Fibroblast of skin of abdomen (primary cell): ENCODE data around the gene SLC13A3.

Source experiments
- DNase-seq: peaks from one replicate; pipeline ENCODE4 v3.0.0-alpha.2; 2013

SLC13A3 gene

DNA sequence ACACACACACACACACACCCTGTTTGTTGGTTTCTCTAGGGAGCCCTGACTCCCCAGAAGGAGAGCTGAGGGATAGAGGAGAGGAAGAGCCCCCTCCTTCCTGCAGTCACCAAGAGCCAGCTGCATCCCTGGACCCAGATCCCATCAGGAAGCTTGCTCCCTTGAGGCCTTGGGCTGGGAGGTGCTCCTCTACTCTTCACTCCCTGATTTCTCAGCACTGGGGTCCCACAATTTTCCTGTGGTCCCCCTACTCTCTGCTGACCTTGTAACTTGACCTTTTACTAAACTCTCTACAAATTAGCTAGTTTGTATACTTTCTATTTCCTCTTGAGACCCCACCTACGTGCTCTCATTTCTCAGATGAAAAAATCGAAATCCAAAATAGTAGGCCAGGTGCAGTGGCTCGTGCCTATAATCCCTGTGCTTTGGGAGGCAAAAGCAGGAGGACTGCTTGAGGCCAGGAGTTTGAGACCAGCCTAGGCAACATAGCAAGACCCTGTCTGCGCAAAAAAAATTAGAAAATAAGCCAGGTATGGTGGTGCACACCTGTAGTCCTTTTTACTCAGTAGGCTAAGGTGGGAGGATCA is 95.8 kb downstream of the SLC13A3 start:
- DNase-seq: no peak

DNA sequence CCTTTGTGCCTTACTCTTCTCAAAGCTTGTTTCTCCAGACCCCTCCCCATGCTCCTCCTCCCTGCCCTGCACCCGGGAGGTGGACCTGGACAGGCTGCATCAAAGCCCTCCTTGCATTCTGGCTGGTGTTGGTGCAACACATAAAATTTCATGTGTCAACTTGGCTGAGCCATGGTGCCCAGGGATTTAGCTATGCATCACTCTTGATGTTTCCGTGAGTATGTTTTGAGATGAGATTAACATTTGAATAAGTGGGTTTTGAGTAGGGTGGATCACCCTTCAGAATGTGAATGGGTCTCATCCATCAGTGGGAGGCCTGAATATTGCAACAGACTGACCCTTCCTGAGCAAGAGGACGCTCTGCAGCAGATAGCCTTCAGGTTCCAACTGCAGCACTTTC is 96.4 kb downstream of the SLC13A3 start:
- DNase-seq: no peak

DNA sequence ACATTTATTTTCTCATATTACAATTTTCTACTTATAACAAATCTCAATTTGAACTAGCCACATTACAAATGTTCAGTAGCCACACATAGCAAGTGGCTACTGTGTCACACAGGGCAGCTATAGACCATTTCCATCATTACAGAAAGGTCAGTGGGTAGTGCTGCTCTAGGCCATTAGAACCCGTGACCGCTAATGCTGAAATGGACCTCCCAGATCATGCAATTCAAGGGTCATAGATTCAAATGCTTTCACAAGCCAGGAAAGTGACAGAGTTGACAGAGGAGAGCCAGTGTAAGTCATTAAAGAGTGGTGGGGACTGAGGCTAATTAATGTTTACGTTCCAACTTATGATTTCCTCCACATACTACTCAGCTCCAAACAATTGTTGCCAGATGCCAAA is 97.3 kb downstream of the SLC13A3 start:
- DNase-seq: no peak

DNA sequence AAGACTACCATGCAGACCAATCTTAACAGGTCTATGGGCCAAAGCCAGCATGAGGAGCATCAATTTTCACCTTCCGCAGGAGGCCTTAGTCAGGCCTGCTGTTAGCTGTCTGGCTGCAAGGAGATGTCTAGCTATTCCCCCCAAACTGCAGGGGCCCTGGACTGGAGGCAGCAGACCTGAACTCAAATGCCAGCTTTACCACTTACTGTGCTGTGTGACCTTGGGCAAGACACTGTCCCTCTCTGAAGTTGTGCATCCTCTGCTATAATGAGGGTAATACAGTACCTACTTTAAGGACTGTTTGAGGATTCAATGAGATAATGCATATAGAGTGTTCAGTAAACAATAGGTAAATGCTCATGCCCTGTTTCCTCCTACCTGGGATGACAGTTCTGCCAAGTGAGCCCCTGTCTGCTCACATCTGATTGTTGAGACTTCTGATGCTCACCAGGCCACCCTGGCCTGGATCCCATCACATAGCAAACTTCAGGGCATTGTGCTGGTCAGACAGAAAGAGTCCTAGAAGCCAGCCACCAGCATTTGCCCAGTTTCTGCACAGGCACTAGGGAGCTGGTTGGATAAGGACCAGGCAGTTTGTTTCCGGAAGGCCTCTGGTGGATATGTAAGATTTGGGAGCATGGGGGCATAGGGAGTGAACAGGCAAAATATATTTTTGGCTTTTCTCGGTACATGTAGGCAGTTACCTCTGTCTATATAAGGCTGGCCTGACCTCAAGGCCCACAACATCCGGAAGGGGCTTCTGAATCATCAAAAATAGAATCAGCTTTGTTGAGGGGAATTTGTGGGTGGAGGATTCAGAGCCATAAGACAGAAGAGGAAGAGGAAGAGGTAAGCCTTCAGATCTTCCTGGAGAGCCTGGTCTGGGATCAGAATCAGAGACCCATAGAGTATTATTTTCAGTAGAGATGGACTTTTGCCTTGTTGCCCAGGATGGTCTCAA is 98.5 kb downstream of the SLC13A3 start:
- DNase-seq: no peak

DNA sequence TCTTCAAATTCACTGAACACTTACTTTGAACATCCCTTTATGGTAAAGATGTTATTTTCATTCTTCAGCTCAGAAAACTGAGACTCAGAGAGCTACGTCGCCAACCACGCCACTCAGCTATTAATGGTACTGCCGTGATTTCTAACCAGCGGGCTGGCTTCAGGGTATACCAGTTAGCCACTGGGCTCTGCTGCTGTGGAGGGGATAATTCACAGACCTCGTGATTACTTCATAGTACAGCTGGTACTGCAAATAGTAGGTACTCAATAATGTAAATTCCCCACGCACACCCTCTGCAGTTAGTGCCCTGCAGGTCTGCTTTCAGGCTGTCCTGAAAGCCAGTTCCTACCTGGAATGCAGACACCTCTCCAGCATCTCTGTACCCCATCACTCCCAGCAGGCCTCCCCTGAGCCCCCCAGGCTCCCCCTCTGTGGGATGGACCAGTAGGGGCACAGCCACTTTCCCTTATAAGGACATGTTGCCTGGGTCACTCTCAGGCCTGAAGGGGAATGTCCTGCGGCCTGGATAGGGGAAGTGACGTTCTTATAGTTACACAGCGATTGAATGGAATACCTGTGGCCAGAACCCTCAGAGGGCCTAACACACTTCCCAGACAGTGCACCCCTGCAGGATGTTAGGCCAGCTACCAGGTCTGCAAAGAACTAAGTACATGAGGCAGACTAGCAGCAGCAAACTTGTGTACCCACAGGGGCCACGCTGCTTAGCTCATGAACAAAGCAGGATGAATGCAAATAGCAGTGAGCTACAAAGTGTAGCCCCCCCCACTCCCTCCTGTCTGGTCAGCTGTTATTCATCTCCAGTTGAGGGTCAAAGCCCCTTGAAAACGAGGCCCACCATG is 99.5 kb downstream of the SLC13A3 start:
- DNase-seq: no peak

DNA sequence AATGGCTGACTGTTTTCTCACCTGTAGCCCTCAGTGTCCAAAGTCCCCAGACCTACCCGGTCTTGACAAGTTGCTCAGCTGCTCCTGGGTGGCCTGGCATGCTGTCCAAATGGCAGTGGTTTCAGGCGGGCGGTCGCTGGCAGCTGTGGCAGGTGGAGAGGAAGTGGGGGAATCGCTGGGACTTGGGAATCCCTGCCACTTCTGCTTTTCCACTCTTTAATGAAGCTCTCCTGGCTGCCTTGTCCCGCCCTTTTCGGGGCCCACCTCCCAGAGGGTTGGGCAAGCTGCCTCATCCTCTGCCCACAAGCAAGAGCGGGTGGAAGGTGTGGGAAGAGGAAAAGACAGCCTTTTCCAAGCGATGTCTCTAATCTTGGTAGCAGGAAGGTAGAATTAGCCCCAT is 100.8 kb downstream of the SLC13A3 start, which contains the start of gene OCSTAMP:
Gene OCSTAMP, minus strand, starts transcription at position 194 of the 400 bp plus-strand sequence. Its CDS starts 94 bp downstream, at position 100.
- no peak for DNase-seq

DNA sequence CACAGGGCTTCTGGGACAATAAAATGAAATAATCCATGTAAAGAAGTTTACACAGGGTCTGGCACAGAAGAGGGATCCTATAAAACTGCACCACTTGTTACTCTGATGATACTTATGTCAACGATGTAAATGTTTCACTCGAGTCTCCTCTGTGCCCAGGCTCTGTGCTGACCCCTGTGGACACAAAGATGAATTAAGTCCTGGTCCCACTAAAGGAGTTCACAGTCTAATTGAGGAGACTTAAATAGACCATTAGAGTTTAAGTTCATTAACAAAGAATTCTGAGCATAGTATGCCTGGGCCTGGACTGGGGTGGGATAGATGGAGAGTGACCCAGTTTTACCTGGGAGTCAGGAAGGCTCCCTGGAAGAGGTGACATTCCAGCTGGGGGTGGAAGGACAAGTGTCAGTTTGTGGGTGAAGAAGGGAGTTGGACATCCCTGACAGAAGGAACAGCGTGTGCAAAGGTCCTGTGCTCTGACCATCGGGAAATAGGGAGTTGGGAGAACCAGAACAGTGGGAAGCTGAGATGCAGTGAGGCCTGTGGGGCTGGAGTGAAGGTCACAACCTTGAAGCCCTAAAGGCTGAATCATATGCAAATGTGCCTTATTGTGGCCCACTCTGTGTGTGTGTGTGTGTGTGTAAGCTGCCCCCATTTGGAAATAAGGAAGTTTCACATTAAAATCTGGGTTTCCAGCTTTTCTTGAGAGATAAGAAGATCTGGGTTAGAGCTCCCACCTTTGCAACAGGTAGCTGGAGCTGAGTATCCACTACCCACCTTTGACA is 101.9 kb downstream of the SLC13A3 start:
- DNase-seq: no peak

DNA sequence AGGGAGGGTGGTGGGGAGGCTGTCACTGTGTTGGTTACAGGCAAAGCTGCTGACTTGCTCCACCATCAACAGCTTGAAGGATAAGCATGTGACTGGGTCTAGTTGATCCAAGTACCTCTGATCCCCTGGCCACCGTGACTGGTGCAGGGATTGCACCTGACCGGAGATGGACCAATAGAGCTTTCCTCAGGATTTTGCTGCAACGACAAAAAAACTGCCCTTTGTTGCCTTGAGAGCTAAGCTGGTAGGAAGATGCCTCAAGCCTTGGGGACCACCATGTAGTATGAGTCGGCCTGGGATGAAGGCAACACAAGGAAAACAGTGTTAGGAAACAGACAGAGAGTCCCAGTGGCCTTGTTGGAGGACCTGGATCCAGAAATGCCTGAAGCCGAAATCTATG is 102.6 kb downstream of the SLC13A3 start:
- no peak for DNase-seq

DNA sequence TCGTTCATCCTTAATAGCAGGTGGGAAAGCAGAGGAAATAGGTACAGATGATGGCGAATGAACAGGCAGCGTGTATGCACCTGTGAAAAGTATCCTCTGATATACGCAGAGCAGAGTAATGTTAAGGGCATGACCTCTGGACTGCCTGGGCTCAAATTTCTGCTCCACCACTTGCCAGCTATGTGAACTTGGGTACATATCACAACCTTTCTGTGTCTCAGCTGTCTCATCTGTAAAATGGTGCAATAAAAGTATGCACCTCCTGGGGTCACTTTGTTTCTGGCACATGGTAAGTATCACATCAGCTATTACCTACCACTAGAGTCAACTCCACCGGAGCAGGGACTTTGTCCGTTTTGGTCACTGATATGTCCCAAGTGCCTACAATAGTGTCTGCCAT is 103.3 kb downstream of the SLC13A3 start:
- DNase-seq: no peak

DNA sequence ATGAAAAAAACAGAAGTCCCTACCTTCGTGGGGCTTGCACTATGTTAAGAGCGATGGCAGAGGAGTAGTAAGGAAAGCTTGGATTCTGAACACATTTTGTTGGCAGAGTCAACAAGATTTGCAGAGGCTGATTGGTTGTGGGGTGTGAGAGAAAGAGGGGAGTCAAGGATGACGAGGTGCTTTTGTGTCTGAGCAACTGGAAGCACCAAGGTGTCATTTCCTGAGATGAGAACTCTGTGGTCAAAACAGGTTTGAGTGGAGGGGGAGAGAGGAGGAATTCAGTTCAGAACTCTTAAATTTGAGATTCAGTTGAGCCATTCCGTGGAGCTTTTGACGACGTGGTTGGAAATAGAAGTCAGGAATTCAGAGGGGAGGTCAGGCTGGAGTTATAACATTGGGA is 104.3 kb downstream of the SLC13A3 start:
- no peak for DNase-seq

DNA sequence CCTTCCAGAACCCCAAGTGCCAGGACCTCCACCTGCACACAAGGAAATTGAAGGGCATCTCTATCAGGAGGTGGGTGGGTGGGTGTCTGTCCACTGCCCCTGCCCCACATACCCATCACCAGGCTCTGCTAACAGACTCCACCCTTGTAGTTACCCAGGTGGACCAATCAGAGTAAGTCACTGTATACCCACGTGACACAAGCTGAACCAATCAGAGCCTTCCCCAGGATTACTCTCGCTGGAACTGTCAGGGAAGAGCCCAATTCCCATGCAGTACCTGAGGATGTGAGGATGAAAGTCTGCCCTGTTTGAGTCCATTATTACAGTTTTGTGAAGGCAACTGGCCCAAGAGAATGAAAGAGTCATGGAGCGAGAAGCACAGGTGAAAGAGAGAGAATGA is 105.0 kb downstream of the SLC13A3 start:
- no peak for DNase-seq

DNA sequence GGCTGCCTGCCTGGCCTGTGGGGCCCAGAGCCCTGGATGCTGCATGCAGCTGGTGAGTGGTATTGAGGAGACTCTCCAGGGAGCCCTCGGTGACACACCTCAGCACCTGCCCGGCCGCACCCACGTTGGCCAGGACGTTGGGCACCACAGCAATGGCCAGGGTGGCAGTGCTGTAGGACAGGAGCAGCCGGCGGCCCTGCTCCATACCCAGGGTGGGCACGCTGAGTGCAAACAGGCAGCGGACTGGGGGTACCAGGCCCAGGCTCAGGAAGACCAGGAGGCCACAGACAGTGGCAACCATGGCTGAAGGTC is 105.5 kb downstream of the SLC13A3 start:
- no peak for DNase-seq

DNA sequence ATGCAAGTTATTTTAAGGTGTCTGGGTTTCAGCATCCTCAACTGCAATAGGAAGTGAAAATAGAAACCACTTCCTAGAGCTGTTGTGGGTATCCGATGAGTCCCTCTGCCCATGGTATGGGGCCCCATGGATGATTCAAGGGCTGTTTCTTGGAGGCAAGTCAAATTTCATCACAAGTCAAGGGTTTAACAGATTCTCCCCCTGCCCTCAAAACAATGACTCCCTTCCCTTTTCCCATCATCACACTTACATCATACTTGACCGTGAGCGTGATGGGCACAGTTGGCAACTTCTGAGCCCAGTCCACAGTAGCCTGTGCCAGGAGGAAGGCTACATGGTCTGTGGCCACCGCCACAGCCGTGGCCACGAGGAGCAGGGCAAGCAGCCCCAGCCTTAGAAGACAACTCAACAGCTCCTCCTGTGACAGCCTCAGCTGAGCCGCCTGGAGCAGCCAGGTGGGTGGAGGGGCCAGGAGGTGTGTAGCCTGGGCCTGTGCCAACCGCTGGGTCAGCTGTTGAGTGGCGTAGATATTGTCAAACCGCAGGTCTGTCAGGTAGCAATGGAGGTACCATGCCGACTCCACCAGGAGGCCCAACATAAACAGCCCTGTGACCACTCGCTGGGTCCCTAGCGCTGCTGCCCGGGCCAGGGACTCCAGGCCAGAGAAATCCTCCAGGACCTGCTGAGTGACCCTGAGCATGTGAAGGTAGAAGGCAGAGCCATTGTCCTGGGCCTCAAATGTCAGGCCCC is 106.0 kb downstream of the SLC13A3 start:
- no peak for DNase-seq

DNA sequence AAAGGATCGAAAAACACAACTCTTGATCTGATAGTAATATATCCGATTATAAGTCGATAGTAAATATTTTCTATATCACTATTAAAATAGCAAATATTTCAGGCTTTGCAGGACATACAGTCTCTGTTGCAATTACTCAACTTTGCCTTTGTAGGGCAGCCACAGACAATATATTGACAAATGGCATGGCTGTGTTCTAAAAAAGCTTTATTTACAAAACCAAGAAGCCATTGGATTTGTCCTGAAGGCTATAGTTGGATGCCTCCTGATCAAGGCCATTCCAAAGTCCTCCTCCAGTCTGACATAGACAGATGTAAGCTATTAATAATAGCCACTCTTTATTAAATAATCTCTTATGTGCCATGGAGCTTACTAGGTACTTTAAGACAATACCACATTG is 106.7 kb downstream of the SLC13A3 start:
- DNase-seq: no peak

DNA sequence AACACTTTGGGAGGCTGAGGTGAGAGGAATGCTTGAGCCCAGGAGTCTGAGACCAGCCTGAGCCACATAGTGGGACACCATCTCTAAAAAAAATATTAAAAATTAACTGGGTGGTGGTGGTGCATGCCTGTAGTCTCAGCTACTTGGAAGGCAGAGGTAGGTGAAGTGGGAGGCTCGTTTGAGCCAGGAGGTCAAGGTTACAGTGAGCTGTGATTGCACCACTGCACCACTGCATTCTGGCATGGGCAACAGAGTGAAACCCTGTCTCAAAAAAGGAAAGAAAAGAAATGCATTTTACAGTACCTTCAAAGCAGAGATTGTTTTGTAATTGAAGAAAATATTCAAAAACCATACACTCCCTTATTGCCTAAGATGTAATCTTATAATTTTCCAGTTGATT is 107.3 kb downstream of the SLC13A3 start:
- no peak for DNase-seq

DNA sequence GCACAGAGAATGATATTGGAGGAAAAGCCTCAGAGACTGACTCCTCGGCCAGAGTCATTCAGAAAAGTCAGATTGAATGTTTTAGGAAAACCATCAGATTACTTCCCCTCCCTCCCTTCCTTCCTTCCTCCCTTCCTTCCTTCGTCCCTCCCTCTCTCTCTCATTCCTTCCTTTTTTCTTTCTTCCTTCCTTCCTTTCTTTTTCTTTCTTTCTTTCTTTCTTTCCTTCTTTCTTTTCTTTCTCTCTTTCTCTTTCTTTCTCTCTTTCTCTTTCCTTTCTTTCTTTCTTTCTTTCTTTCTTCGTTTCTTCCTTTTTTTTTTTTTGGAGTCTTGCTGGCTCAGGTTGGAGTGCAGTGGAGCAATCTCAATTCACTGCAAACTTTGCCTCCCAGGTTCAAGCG is 108.2 kb downstream of the SLC13A3 start:
- DNase-seq: no peak

DNA sequence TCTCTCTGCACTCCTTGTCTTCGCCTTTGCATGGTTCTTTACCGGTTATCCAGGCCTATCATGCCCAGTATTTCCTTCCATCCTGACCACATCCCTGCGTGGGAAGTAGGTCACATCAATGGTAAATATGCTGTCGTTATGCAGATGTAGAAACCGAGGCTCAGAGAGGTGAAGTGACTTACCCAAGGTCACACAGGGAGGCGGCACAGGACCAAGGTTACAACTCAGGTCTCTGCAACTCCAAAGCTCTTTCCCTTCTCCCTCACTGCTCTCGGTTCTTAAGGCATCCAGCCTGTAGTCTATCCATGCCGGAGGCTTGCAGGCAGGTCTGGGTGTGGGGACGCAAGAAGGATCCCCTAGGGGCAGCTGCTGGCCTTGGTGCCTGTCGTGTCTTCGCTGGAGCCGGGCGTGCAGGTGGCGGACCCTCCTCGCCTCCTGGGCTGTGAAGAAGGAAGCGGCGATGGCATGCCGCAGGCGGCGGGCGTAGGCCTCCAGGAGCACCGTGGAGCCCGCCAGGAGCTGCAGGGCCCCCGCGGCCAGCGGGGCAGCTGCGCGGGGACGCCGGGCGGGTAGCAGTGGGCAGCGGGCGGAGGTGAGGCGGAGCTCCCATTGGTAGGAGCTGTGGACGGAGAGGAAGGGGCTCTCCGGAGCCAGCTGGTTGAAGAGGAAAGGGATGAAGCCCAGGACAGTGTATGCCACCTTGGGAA is 109.9 kb downstream of the SLC13A3 start:
- no peak for DNase-seq

DNA sequence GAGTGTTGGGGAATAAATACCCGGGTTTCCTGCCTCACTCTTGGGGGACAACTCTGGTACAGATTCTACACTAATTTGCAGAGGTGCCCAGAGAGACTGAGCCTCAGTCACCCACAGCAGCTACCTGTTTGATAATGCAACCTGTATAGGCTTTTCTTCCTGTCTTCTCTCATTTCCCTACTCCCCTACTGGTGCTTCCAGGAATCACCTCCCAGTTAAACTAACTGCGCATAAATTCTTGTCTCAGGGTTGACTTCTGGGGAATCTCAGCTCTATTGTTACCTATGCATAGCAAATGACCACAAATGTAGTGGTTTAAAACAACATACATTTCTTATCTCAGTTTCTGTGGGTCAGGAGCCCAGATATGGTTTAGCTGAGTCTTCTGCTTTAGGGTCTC is 112.1 kb downstream of the SLC13A3 start:
- no peak for DNase-seq

DNA sequence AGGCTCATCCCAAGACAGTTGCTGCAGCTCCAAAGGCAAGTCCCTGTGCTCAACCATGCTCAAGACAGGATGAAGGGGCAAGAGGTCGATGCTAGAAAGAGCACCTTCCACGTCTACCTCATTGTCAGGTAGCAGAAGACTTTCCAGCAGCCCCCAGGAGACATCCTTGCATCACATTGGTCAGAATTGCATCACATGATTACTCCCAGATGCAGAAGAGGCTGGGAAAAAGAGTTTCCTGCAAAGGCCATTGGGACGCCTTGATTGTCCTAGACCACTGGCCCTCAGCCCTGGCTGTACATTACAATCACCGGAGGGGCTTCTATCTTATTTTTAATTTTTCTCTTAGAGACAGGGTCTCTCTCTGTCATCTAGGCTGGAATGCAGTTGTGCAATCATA is 120.6 kb downstream of the SLC13A3 start:
- no peak for DNase-seq

DNA sequence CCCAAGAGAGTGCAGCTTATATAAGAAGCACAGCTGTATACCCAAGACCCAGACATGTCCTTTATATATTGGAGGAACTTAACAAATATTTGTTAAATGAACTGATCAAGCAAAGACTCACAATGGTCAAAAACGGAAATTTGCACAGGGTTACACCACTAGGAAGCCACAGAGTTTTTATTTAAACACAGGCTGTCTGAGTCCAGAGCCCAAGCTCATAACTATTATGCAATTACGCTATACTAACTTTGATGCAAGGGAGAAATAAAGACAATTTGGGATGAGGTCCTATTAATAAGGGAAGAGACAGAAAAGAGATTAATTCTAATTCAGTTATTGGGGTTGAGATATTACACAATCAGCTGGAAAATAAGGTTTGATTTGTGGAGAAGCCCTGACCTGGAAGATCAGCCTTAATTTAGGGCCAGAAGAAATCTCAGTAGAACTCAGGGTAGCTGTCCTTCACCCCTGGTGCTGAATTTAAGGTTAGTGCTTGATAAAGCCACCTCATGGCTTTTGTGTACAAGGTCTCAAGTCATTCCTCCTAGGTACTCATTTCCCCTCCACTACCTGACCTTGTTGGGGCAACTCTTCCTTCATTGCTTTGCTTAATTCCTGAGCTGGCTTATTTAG is 127.4 kb downstream of the SLC13A3 start:
- DNase-seq: peak; percentile 5

DNA sequence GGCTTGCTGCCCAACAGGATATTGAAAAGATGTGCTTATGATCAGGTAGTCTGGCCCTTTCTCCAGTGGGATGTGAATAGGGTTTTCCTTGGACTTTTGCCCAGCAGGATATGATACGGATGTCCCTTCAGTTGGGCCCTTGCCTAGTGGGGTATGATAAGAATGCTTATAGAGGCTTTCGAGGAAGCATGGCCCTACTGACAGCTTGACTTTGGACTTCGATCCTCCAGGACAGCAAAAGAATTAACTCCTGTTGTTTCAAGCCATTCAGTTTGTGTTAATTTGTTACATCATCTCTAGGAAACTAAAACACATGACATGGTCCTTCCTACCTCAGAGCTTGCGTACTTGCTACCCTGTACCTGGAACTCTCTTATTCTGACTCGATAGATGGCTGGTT is 128.2 kb downstream of the SLC13A3 start:
- no peak for DNase-seq
